Left lobe of liver (tissue), 2 donors: ENCODE measurements around the gene SYCN. TPM values are rescaled to one million over a fixed set of nuclear protein-coding genes. Genes with fewer than 3 reads are reported as not detected.
"Not testable (repeated sequence)": the region's sequence is repeated elsewhere in the genome, so short reads cannot be mapped to it uniquely, and the experiment has no call there.

Experiments used
- ATAC-seq: fragments of 200-7000 bp; cut with Tn5 transposase; one replicate; pipeline ENCODE4 v1.9.1; 2020; ENCODE audit warnings: mild to moderate bottlenecking, moderate library complexity
- DNase-seq: peaks from one replicate; pipeline ENCODE4 v3.0.0-alpha.2; 2020; ENCODE audit warnings: low spot score
- total RNA-seq: library from RNA; stranded (reverse); gene quantifications from one replicate; pipeline ENCODE4 v1.2.1, GENCODE V29; 2021
- donor health status: DM: no; HTN: no; CAD: no; lungs with moderate emphysema.
- donor health status: DM: no; HTN: yes; CAD: no.

The SYCN gene, protein sequence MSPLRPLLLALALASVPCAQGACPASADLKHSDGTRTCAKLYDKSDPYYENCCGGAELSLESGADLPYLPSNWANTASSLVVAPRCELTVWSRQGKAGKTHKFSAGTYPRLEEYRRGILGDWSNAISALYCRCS
- total RNA-seq, result 1.6 TPM

DNA sequence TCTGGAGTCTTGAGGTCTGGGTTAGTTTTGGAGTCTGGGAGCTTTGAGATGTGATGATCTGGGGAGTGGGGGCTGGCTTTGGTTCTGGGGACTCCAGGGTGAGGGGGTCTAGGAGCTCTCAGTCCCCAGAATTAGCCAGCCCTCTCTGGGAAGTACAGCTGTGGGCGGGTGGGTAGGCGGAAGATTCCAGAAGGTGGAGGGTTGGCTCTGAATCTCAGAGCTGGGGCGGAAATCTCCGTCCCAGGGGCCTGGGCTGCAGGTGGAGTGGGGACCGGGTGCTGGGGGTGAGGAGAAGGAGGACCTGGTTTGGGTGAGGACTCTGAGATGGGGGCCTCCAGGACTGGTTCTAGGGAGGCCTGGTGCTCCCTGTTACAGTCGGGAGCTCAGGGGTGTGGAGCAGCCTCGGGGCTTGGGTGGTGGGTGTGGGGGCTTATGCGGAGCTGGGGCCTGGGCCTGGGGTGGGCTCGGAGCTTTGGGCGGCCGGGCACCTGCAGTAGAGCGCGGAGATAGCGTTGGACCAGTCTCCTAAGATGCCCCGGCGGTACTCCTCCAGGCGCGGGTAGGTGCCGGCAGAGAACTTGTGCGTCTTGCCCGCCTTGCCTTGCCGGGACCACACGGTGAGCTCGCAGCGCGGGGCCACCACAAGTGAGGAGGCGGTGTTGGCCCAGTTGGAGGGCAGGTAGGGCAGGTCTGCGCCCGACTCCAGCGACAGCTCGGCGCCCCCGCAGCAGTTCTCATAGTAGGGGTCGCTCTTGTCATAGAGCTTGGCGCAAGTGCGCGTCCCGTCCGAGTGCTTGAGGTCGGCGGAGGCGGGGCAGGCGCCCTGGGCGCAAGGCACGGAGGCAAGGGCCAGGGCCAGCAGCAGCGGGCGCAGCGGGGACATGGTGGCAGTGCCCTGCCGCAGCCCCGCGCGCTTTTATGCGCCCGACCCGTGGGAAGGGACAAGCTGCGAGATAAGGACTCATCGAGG lies at the start of gene SYCN:
TSS of gene SYCN (minus strand) at position 892 of the 970 bp plus-strand sequence. CDS start at position 883, 9 bp downstream.
- DNase-seq (no peak), ATAC-seq (no peak)

DNA sequence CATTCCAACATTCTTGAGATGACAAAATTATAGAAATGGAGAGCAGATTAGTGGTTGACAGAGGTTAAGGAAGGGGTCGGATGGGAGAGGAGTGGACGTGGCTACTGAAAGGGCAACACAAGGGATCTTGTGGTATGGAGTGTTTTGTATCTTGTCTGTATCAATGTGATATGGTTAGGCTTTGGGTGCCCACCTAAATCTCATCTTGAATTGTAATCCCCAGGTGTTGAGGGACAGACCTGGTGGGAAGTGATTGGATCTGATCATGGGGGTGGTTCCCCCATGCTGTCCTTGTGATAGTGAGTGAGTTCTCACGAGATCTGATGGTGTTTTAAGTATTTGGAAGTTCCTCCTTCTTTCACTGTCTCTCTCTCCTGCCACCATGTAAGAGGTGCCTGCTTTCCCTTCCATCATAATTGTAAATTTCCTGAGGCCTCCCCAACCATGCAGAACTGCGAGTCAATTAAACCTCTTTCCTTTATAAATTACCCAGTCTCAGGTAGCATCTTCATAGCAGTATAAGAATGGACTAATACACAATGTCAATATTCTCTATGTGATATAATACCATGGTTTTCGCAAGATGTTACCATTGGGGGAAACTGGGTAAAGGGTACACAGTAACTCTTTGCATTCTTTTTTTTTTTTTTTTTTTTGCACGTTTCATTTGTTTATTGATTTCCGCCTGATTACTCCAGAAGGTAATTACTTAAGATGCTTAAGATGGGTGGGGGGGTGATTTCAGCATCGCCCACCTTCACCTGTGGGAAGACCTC lies 49.5 kb upstream of the SYCN start:
- DNase-seq, result no peak
- ATAC-seq, result no peak

DNA sequence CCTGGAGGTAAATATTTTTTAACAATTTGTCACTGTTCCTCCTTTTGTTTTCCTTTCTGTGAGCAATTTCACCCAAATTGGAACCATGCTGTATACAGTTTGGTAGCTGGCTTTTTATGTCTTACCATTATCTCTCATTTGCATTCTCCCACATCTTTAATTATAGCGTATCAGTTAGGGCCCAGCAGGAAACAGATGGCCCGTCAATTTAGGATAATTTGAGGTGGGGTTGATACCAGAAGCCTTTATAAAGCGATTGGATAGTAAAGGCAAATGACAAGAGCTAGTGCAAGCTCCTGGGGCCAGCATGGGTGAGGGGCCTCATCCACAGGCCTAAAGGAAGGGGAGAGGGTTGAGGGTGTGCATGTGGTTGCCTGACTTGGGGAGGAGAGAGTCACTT lies 48.4 kb upstream of the SYCN start:
- ATAC-seq (no peak), DNase-seq (no peak)

DNA sequence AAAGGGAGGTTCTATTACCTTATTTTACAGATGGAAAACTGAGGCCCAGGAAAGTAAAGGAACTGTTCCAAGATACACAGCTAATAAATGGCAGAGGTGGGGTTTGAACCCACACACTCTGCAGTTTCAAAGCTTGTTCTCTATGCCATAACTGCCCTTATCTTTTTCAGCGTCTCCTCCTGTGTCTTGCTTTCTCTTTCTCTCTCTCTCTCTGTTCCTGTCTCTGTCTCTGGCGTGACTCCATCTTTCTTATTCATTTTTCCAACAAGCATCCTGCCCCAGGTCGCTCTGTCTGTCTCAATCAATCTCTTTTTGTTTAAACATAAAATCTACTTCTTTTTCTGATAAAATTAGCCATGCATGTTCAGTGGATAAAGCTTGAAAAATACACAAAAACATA lies 47.8 kb upstream of the SYCN start:
- ATAC-seq (no peak), DNase-seq (no peak)

DNA sequence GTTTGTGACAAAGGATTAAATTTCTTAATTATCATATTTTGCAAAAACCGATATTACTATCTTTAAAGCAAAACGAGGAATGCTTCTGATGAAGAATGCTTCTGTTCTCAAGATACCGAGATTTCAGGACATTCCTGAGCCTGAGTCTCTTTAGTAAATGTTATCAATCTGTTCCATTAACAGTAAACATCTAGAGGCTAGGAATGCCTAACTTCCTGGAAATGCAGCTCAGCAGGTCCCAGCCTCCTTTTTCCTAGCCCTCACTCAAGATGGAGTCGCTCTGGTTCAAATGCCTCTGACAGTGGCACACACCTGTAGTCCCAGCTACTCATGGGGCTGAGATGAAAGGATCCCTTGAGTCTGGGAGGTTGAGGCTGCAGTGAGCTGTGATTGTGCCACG lies 47.0 kb upstream of the SYCN start:
- DNase-seq (no peak), ATAC-seq (no peak)

DNA sequence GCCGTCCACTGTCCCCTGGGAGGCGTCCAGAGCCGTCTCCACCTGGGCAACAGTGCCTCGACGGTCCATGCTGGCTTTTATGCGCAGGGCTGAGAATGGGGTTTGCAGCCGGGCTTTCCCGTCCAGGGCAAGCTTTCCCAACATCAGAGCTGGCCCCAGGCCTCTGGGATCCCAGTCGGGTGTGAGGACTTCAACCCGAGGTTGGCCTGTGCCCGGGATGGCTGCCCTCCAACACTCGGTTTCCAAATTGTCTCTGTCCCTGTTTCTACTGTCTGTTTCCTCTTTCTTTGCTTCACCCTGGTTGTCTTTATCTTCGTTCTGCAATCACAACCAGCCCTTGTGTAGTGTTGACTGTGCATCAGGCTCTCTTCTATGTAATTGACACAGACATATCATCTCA lies 44.7 kb upstream of the SYCN start, which contains the start of gene IFNL4:
TSS of gene IFNL4 (minus strand) at position 51 of the 400 bp plus-strand sequence.
- DNase-seq (peak; percentile 93), ATAC-seq (peak; percentile 91)

- ATAC-seq (peak; percentile 34), DNase-seq (no peak)
Observed at GRCh38 chr19:39247701-39248664, 43.9 kb upstream of the SYCN start.

DNA sequence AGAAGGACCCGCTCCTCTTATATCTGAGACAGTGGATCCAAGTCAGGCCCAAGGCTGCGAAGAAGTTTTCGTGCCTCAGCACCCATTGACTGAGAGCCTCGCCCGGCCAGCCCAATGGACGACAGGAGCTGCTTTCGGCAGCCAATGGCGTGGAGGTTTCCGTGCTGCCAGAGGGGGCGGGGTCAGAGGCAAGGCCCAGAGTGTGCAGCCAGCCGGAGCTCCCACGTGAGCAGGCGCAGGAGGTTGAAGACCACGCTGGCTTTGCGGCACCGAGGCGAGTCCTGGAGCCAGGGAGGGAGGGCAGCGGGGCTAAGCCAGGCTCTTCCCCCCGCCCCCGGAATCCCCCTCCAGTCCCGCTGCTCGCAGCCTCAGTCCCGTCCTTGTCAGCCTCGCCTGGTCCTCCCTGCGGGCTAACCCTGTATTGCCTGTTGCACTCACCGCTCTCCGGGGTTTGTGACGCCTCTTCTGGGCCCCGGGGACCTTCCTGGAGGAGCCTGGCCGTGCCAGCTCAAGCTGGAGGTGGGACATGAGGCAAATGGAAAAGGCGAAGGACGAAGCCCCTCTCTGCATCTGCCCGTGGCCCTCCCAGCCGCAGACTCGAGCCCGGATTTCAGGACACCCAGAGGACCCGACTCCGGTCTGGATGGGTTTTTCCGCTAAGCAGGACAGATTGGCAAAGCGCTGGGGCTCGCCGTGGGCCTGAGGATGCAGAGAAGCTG lies 43.0 kb upstream of the SYCN start:
- no peak for DNase-seq
- no peak for ATAC-seq

- peak; percentile 73 for ATAC-seq
- DNase-seq, result not testable (repeated sequence)
Observed at GRCh38 chr19:39245166-39245565, 41.1 kb upstream of the SYCN start.

DNA sequence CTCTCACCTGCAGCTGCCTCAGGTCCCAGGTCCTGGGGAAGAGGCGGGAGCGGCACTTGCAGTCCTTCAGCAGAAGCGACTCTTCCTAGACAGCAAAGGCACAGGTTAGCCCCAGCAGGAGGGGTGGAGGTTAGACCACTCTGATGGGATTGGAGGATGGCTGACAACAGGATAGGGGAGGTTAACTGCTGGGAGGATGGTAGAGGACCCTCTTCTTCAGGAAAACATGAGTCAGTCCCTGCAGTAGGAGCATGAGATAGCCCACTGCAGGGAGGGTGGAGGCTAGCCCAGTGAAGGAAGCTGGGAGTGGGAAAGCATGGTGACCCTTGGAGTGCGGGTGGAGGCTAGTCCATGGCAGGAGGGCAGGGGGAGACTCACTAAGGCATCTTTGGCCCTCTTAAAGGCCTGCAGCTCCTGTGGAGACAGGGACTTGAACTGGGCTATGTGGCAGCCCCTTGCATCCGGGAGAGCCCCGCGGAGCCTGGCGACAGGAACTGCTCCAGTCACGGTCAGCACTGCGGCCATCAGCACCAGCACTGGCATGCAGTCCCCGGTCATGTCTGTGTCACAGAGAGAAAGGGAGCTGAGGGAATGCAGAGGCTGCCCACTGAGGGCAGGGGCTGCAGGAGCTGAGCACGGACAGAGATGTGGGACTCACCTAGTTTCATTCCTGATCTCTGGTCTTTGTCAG lies 40.5 kb upstream of the SYCN start, which contains the start of gene IFNL3:
TSS of gene IFNL3 (minus strand) at position 597 of the 691 bp plus-strand sequence. CDS start at position 558, 39 bp downstream.
- ATAC-seq, DNase-seq: not testable (repeated sequence)

DNA sequence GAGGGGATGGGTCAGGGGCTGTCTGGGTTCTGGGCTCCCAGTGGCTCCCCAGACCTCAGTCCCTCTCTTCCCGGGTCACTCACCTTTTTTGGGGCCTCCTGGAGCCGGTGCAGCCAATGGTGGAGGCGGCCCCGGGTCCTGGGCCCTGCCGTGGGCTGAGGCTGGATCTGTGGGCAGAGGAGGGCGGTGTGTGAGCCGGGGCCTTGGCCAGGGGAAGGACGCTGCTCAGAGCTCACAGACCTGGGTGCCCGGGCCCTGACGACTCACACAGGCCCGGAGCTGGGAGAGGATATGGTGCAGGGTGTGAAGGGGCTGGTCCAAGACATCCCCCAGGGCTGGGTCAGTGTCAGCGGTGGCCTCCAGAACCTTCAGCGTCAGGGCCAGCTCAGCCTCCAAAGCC lies 39.7 kb upstream of the SYCN start:
- not testable (repeated sequence) for DNase-seq, ATAC-seq

DNA sequence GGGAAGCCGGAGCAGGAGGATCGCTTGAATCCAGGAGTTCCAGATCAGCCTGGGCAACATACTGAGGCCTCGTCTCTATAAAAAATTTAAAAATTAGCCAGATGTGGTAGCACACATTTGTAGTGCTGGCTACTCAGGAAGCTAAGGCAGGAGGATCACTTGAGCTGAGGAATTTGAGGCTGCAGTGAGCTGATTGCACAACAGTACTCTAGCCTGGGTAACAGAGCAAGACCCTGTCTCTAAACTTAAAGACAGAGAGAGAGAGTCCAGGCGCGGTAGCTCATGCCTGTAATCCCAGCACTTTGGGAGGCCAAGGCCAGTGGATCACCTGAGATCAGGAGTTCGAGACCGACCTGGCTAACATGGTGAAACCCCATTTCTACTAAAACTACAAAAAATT lies 36.4 kb upstream of the SYCN start:
- no peak for DNase-seq

DNA sequence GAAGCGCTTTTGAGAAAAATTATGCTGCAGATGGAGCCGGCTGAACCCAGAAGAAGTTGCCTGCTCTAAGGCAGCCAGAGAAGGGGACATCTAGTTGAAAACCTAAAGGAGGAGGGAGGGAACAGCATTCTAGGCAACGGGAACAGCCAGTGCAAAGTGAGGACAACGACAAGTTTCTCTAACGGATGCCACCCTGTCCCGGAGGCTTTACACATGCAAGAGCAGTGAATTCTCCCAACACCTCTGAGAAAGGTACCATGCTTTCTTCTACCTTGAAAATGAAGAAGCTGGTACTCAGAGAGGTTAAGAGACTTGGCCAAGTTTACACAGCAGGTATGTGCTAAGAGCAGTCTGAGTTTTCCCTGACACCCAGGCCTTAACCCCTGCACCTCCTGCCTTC lies 34.9 kb upstream of the SYCN start:
- ATAC-seq (no peak), DNase-seq (no peak)

More for the DNA sequence above, 36.4 kb upstream of the SYCN start:
- ATAC-seq, result no peak

GRCh38 chr19:39238209-39238608 lies 34.1 kb upstream of the SYCN start:
- DNase-seq, result no peak
- ATAC-seq, result no peak

GRCh38 chr19:39237200-39238184 lies 33.4 kb upstream of the SYCN start:
- ATAC-seq, result peak; percentile 99
- DNase-seq, result peak; percentile 85

GRCh38 chr19:39236527-39236926 lies 32.5 kb upstream of the SYCN start:
- no peak for ATAC-seq
- no peak for DNase-seq

- ATAC-seq, result no peak
Observed at GRCh38 chr19:39232708-39233107, 28.6 kb upstream of the SYCN start.

More at GRCh38 chr19:39232708-39233107, 28.6 kb upstream of the SYCN start:
- no peak for DNase-seq
